NCI-H1436 treated with DMSO at 0.1 percent for 48 hours (cell line): Measurements from ENCODE around the gene IRF2.

ENCODE experiments used
- DNase-seq: peaks from one replicate; lab custom pipeline; 2025; lab: John Stamatoyannopoulos, UW

IRF2 gene

GRCh38 chr4:184473499-184474262, 669 bp downstream of the IRF2 start:
- no peak for DNase-seq

- no peak for DNase-seq
Observed at GRCh38 chr4:184472614-184473498, 1.5 kb downstream of the IRF2 start.

GRCh38 chr4:184471881-184472613, 2.3 kb downstream of the IRF2 start:
- no peak for DNase-seq

GRCh38 chr4:184470785-184471110, 3.6 kb downstream of the IRF2 start:
- no peak for DNase-seq

- DNase-seq = no peak
Observed at GRCh38 chr4:184466634-184467033, 7.7 kb downstream of the IRF2 start.

- DNase-seq = no peak
Observed at GRCh38 chr4:184464759-184465454, 9.4 kb downstream of the IRF2 start.

- no peak for DNase-seq
Observed at GRCh38 chr4:184463856-184464255, 10.5 kb downstream of the IRF2 start.

- DNase-seq = no peak
Observed at GRCh38 chr4:184463158-184463557, 11.2 kb downstream of the IRF2 start.

- DNase-seq = no peak
Observed at GRCh38 chr4:184462724-184463123, 11.6 kb downstream of the IRF2 start.

GRCh38 chr4:184461711-184462441, 12.5 kb downstream of the IRF2 start:
- DNase-seq = no peak

- DNase-seq = no peak
Observed at GRCh38 chr4:184460499-184461285, 13.7 kb downstream of the IRF2 start.

GRCh38 chr4:184459413-184459812, 14.9 kb downstream of the IRF2 start:
- DNase-seq = no peak

GRCh38 chr4:184457535-184458249, 16.7 kb downstream of the IRF2 start:
- DNase-seq = no peak

GRCh38 chr4:184456337-184456736, 18.0 kb downstream of the IRF2 start:
- DNase-seq = no peak

- no peak for DNase-seq
Observed at GRCh38 chr4:184455299-184455698, 19.1 kb downstream of the IRF2 start.

- no peak for DNase-seq
Observed at GRCh38 chr4:184453365-184454160, 20.8 kb downstream of the IRF2 start.

- DNase-seq = no peak
Observed at GRCh38 chr4:184452740-184453139, 21.6 kb downstream of the IRF2 start.

GRCh38 chr4:184451726-184452125, 22.6 kb downstream of the IRF2 start:
- no peak for DNase-seq
